SK-N-SH (cell line): ENCODE measurements around the gene GOLGA8B. TPM values are rescaled to one million over a fixed set of nuclear protein-coding genes. Genes with fewer than 3 reads are reported as not detected.
"Not testable (repeated sequence)": the region's sequence is repeated elsewhere in the genome, so short reads cannot be mapped to it uniquely, and the experiment has no call there.

Experiments used
- CTCF ChIA-PET: fragments of 300-600, 350-600 bp; formaldehyde crosslinking; extraction: SDS; loops from one replicate; lab custom pipeline; 2021; lab: Yijun Ruan, JAX
- POLR2A ChIA-PET: fragments of 350-600 bp; sonication (Branson Sonifier 250); formaldehyde crosslinking; extraction: SDS; loops from one replicate; lab custom pipeline; 2020; ENCODE audit warnings: antibody characterized with exemption, inconsistent platforms; lab: Yijun Ruan, JAX
- DNase-seq: peaks from one replicate; pipeline ENCODE4 v3.0.0; 2012
- H2AFZ ChIP-seq: fragments of 200-600 bp; sonication (generic); 2 replicates; pipeline ENCODE4 v1.8.1; 2016; ENCODE audit warnings: antibody characterized with exemption, mild to moderate bottlenecking, low read depth
- H3F3A ChIP-seq: fragments of 200-600 bp; sonication (generic); replicated peaks from 2 replicates; pipeline ENCODE3; 2016; ENCODE audit warnings: antibody characterized with exemption, mild to moderate bottlenecking; ENCODE audit not compliant: insufficient read depth
- H3K27ac ChIP-seq, 2 experiments: fragments of 200-500 bp in 1 of 2; fragments of 200-600 bp in 1 of 2; sonication (Bioruptor generic) in 1 of 2; sonication (generic), shearing (Covaris generic) in 1 of 2; 2 replicates each; pipeline versions ENCODE4 v1.5.1 to v1.6.1; 2014 to 2016; ENCODE audit warnings: low read depth in 2 of 2, inconsistent platforms in 1 of 2, low read length in 1 of 2, mild to moderate bottlenecking in 1 of 2, mixed read lengths in 1 of 2
- H3K27me3 ChIP-seq: fragments of 200-600 bp; sonication (generic), shearing (Covaris generic); 2 replicates; pipeline ENCODE4 v1.6.1; 2016; ENCODE audit warnings: mixed run types; ENCODE audit not compliant: insufficient read depth
- H3K36me3 ChIP-seq, 2 experiments: fragments of 200-500 bp in 1 of 2; fragments of 200-600 bp in 1 of 2; sonication (Bioruptor generic) in 1 of 2; sonication (generic) in 1 of 2; replicated peaks in 1 of 2; 2 replicates each; pipeline versions ENCODE3 to v1.5.1; 2014 to 2016; ENCODE audit warnings: low read length in 1 of 2, mild to moderate bottlenecking in 1 of 2; ENCODE audit not compliant: insufficient read depth in 2 of 2, control insufficient read depth in 1 of 2
- H3K4me1 ChIP-seq, 2 experiments: fragments of 200-500 bp in 1 of 2; fragments of 200-600 bp in 1 of 2; sonication (Bioruptor generic) in 1 of 2; sonication (generic), shearing (Covaris generic) in 1 of 2; 2 replicates each; pipeline versions ENCODE4 v1.5.1 to v1.6.1; 2014 to 2016; ENCODE audit warnings: low read depth in 1 of 2, low read length in 1 of 2, mixed run types in 1 of 2; ENCODE audit not compliant: insufficient read depth in 2 of 2, control insufficient read depth in 1 of 2
- H3K4me2 ChIP-seq: fragments of 200-600 bp; sonication (generic), shearing (Covaris generic); 2 replicates; pipeline ENCODE4 v1.6.1; 2017; ENCODE audit warnings: mixed run types
- H3K4me3 ChIP-seq, 2 experiments: fragments of 200-500 bp in 1 of 2; fragments of 200-600 bp in 1 of 2; sonication (Bioruptor generic) in 1 of 2; sonication (generic), shearing (Covaris generic) in 1 of 2; 2 replicates each; pipeline versions ENCODE4 v1.5.1 to v1.8.1; 2014 to 2016; ENCODE audit warnings: low read depth in 2 of 2, inconsistent platforms in 1 of 2, low read length in 1 of 2, mild to moderate bottlenecking in 1 of 2, mixed read lengths in 1 of 2, moderate library complexity in 1 of 2
- H3K79me2 ChIP-seq: fragments of 200-600 bp; sonication (generic); 2 replicates; pipeline ENCODE4 v1.8.1; 2017; ENCODE audit warnings: mild to moderate bottlenecking; ENCODE audit not compliant: insufficient read depth
- H3K9ac ChIP-seq: fragments of 200-600 bp; sonication (generic); 2 replicates; pipeline ENCODE4 v1.6.1; 2017; ENCODE audit warnings: mixed run types
- H3K9me2 ChIP-seq: fragments of 200-600 bp; sonication (generic); 2 replicates; pipeline ENCODE4 v1.6.1; 2017; ENCODE audit warnings: mixed run types
- H3K9me3 ChIP-seq: fragments of 200-600 bp; sonication (generic); 2 replicates; pipeline ENCODE4 v1.6.1; 2017; ENCODE audit warnings: mixed run types, mild to moderate bottlenecking, moderate library complexity
- H4K20me1 ChIP-seq: fragments of 200-600 bp; sonication (generic); 2 replicates; pipeline ENCODE4 v1.6.1; 2017; ENCODE audit warnings: mild to moderate bottlenecking, mixed run types; ENCODE audit not compliant: insufficient read depth
- FOXJ3 ChIP-seq: sonication (generic); formaldehyde crosslinking; IDR thresholded peaks from 2 replicates; pipeline ENCODE4 v1.5.1; 2020; ENCODE audit warnings: mild to moderate bottlenecking, missing genetic modification reagents
- WGBS: methylation state at CpG from one replicate; pipeline ENCODE4 v1.1.6; 2017; ENCODE audit warnings: low lambda C conversion rate; 5-methylcytosine and 5-hydroxymethylcytosine counted together
- polyA plus RNA-seq, 3 experiments: library from polyadenylated mRNA; depleted of rRNA; stranded (reverse); fragments of >200 nt; gene quantifications; 2 replicates each; pipeline ENCODE4 v1.2.3, GENCODE V29; 2012
- TF ChIP-seq, protein P1 (sequence below): IDR thresholded peaks from 2 replicates; pipeline ENCODE4 v1.4.0; 2012; ENCODE audit warnings: low read depth
- TF ChIP-seq, protein P2 (sequence below): IDR thresholded peaks from 2 replicates; pipeline ENCODE4; 2012

Gene GOLGA8B
- polyA plus RNA-seq, 1 of the 3 experiments (the other 2 are of a cell fraction) = 96.6 TPM

DNA sequence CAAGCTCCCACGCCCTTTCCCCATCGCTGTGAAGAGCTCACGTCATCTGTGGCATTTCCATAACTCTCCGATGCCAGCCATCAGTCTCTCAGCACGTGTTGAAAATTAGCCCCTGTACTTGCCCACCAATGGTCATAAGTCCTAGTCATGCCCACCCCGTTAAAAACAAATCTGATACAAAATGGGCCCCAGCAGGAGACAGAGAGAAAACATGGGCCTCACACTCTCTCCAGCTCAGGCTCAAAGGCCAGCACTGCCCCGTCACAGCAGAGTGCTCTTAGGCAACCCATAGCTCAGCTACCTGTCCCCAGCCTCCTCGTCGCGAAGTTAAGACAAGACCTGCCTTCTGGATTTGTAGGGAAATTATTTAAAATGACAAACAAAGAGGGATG lies 5.2 kb downstream of the GOLGA8B start:
- ChIA-PET POLR2A (no interaction called here), CTCF (no interaction called here)
- H3K27ac ChIP-seq = no peak overlapping the region

DNA sequence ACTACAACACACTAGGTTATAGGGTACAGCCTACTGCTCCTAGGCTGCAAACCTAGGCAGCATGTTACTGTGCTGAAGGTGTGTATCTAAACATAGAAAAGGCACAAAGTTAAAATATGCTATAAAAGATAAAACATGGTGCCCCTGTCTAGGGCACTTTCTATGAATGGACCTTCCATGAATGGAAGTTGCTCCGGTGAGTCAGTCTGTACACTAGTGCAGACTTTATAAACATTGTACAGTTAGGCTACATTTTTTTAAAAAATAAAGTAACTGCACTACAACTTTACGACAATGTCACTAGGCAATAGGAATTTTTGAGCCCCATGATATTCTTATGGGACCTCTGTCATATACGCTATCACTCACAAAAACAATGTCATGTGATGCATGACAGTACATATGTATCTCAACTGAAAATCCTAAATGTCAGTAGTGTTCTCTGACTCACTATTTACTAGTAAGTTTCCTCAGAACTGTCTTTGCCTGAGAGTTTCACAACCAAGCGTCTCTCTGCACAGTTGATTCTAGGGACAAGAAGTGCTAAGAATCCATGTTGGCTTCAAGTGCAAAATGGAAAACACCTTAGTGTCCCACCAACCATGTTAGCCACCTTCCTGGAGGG lies 5.7 kb downstream of the GOLGA8B start:
- H3K79me2 ChIP-seq = peaks cover 34% of the 10 kb centered on the region
- H3K4me2 ChIP-seq, H3F3A ChIP-seq, H3K27ac ChIP-seq, H3K9me3 ChIP-seq, H3K27me3 ChIP-seq, H3K9ac ChIP-seq, H3K36me3 ChIP-seq, H3K9me2 ChIP-seq, H2AFZ ChIP-seq, H3K4me3 ChIP-seq, DNase-seq, CTCF ChIA-PET, POLR2A ChIA-PET, H4K20me1 ChIP-seq: not testable (repeated sequence)
- peaks cover 0 to 18% of the 10 kb centered on the region in 2 experiments; a peak in 1 of 4 replicates for H3K4me1 ChIP-seq
- WGBS = 88% methylated on average over 4 of the region's 4 CpGs

More for the DNA sequence above, 5.2 kb downstream of the GOLGA8B start:
- Histone ChIP-seq H3F3A (no peaks in the 10 kb centered on the region), H3K9me2 (no peaks in the 10 kb centered on the region), H3K27me3 (no peaks in the 10 kb centered on the region), H3K4me2 (no peak overlapping the region), H3K4me1 (peaks cover 0 to 18% of the 10 kb centered on the region in 2 experiments; a peak in 1 of 4 replicates), H3K36me3 (no peaks in the 10 kb centered on the region), H3K4me3 (no peak overlapping the region), H4K20me1 (0 out of 2 replicates have a peak, but pooled peaks cover 9% of the 10 kb centered on the region), H2AFZ (no peak overlapping the region)
- DNase-seq = no peak
- TF ChIP-seq, protein P1, sequence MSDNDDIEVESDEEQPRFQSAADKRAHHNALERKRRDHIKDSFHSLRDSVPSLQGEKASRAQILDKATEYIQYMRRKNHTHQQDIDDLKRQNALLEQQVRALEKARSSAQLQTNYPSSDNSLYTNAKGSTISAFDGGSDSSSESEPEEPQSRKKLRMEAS = no peak
- TF ChIP-seq FOXJ3 (CRISPR knock-in tag) = no peak
- TF ChIP-seq, protein P2, sequence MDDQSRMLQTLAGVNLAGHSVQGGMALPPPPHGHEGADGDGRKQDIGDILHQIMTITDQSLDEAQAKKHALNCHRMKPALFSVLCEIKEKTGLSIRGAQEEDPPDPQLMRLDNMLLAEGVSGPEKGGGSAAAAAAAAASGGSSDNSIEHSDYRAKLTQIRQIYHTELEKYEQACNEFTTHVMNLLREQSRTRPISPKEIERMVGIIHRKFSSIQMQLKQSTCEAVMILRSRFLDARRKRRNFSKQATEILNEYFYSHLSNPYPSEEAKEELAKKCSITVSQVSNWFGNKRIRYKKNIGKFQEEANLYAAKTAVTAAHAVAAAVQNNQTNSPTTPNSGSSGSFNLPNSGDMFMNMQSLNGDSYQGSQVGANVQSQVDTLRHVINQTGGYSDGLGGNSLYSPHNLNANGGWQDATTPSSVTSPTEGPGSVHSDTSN = no peak
- TF ChIP-seq, all 33 proteins: peak for 0
- Histone ChIP-seq H3K79me2 (peaks cover 34% of the 10 kb centered on the region), H3K9me3 (no peaks in the 10 kb centered on the region), H3K9ac (no peak overlapping the region)
- WGBS = 94% methylated on average over 10 of the region's 10 CpGs

DNA sequence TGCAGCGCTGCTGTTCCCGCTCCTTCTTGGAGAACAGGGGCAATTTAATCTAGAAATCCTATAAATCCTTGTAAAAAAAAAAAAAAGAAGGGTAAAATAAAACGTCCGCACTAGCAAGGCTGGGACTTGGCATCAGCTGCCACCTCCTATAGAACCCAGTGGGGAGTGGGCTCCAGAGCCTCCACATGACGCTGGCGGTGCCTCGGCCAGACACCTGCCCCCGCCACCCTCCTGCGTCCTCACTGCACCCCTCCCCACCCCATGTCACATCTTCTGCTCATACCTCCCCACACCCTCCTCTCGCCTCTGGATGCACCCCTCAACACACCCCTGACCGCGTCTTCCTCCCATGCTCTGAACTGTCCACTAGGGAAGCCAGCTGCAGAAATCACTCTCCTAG lies 8.4 kb downstream of the GOLGA8B start:
- POLR2A ChIA-PET, H4K20me1 ChIP-seq, H3K4me2 ChIP-seq, H3K9me2 ChIP-seq, DNase-seq, H3K4me1 ChIP-seq, H3K36me3 ChIP-seq, H3F3A ChIP-seq, H3K9ac ChIP-seq, H3K9me3 ChIP-seq, H2AFZ ChIP-seq, H3K4me3 ChIP-seq, H3K27ac ChIP-seq, CTCF ChIA-PET, H3K27me3 ChIP-seq: not testable (repeated sequence)
- peaks cover 17% of the 10 kb centered on the region; the same call in 1 of the 2 replicates for H3K79me2 ChIP-seq
- 94% methylated on average over 12 of the region's 12 CpGs for WGBS

DNA sequence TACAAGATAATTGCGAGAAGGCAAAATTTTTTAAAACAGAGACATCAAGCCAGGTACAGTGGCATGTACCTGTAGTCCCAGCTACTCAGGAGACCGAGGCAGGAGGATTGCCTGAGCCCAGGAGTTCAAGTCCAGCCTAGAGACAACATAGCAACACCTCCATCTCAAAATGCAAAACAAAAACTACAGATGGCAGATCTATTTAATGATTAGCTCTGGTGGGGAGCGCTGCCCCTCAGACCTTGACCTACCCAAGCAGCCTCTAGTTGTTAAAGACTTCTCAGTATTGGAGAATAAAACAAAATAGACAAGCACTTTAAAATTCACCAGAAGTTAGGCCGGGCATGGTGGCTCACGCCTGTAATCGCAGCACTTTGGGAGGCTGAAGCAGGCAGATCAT lies 10.5 kb downstream of the GOLGA8B start:
- H3K4me3 ChIP-seq, H3F3A ChIP-seq, H3K27me3 ChIP-seq, CTCF ChIA-PET, H4K20me1 ChIP-seq, H3K9ac ChIP-seq, H3K79me2 ChIP-seq, H3K27ac ChIP-seq, H3K4me1 ChIP-seq, DNase-seq, H3K9me2 ChIP-seq, POLR2A ChIA-PET, H3K36me3 ChIP-seq, H2AFZ ChIP-seq, H3K4me2 ChIP-seq, H3K9me3 ChIP-seq: not testable (repeated sequence)
- WGBS = 96% methylated on average over 6 of the region's 6 CpGs

DNA sequence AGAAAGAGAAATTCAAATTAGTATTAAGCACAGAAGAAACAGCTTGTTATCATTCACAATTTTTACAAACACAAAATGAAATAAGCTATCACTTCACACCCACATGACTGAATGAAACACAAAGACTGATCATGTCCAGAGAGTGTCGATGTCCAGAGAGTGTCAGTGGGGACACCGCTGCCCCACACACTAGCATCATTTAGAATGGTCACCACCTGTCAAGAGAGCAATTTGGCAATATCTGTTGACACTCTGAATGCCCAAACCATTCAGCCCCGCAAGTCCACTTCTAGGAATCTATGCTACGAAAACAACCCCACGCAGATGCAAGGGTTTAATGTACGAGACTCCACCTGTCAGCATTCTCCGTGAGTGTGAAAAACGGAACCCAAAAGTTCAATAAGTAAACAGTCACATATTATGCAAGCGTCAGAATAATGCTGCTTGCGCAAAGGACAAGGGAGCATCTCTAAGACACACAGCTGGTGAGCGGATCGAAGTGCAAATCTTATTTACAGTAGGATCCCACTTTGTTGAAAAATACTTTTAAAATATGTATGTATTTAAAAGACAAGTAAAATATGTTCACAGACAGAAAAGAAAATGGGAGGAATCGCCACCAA lies 11.3 kb downstream of the GOLGA8B start:
- H4K20me1 ChIP-seq, DNase-seq, H3K79me2 ChIP-seq, H3K27me3 ChIP-seq, H3K9ac ChIP-seq, H3F3A ChIP-seq, H3K9me3 ChIP-seq, H3K4me2 ChIP-seq, H3K4me1 ChIP-seq, H3K4me3 ChIP-seq, H3K36me3 ChIP-seq, POLR2A ChIA-PET, H3K27ac ChIP-seq, H3K9me2 ChIP-seq, H2AFZ ChIP-seq, CTCF ChIA-PET: not testable (repeated sequence)
- WGBS = 92% methylated on average over 13 of the region's 13 CpGs
